A549 (cell line): ENCODE measurements around the gene ZDHHC11. TPM values are rescaled to one million over a fixed set of nuclear protein-coding genes. Genes with fewer than 3 reads are reported as not detected.
A peak's percentile ranks its signal among the peaks of the same experiment; 100 is the strongest.

Experiments used
- ATAC-seq, 2 experiments: fragments of 200-7000 bp in 1 of 2; fragments of >200 bp in 1 of 2; cut with Nextera tagmentation in 1 of 2; cut with Tn5 transposase in 1 of 2; 3 replicates each; pipeline versions ENCODE4 v1.8.0 to v1.9.1; 2018 to 2020; ENCODE audit warnings: mild to moderate bottlenecking in 1 of 2, moderate library complexity in 1 of 2
- CTCF ChIA-PET: fragments of 300-600 bp; sonication (Branson Sonifier 250); formaldehyde crosslinking; extraction: SDS; loops from one replicate; lab custom pipeline; 2021; ENCODE audit warnings: antibody characterized with exemption, inconsistent platforms; lab: Yijun Ruan, JAX
- POLR2A ChIA-PET: fragments of 350-600 bp; formaldehyde crosslinking; extraction: SDS; loops from one replicate; lab custom pipeline; 2021; ENCODE audit warnings: antibody characterized with exemption, inconsistent platforms; lab: Yijun Ruan, JAX
- DNase-seq, 2 experiments: peaks; one replicate each; pipeline versions ENCODE4 v3.0.0 to v3.0.0-alpha.2; 2011 to 2016; ENCODE audit warnings: low read depth in 1 of 2, low spot score in 1 of 2
- FAIRE-seq: peaks from 2 replicates; lab custom pipeline; 2011; peaks lifted over from hg19 to GRCh38; lab: Jason Lieb, UNC
- H3K27ac ChIP-seq, 2 experiments: fragments of >200 bp; sonication (Bioruptor Twin); formaldehyde crosslinking; 3 replicates each; pipeline ENCODE4 v1.5.1; 2016 to 2017
- H3K4me1 ChIP-seq: fragments of >200 bp; sonication (Bioruptor Twin); formaldehyde crosslinking; 3 replicates; pipeline ENCODE4 v1.6.1; 2016
- H3K4me2 ChIP-seq: fragments of >200 bp; sonication (Bioruptor Twin); formaldehyde crosslinking; 3 replicates; pipeline ENCODE4 v1.6.1; 2016
- H3K4me3 ChIP-seq: fragments of >200 bp; sonication (Bioruptor Twin); formaldehyde crosslinking; 3 replicates; pipeline ENCODE4 v1.5.1; 2016
- H3K9me3 ChIP-seq: fragments of >200 bp; sonication (Bioruptor Twin); formaldehyde crosslinking; 3 replicates; pipeline ENCODE4 v1.6.1; 2016
- CHD2 ChIP-seq: fragments of 150-350 bp; IDR thresholded peaks from 2 replicates; pipeline ENCODE4 v1.6.1; 2014; ENCODE audit warnings: low read length; ENCODE audit not compliant: partially characterized antibody
- CTCF ChIP-seq: fragments of >200 bp; sonication (Bioruptor Twin); formaldehyde crosslinking; IDR thresholded peaks from 3 replicates; pipeline ENCODE4 v1.5.1; 2016
- E2F6 ChIP-seq: IDR thresholded peaks from 2 replicates; pipeline ENCODE4 v1.6.1; 2012; ENCODE audit warnings: low read depth, borderline replicate concordance
- EHF ChIP-seq: fragments of 250-450 bp; sonication (Bioruptor Pico); IDR thresholded peaks from 2 replicates; pipeline ENCODE4 v1.5.0; 2020; ENCODE audit warnings: mild to moderate bottlenecking
- EP300 ChIP-seq, 2 experiments: fragments of >200 bp; sonication (Bioruptor Twin); formaldehyde crosslinking; IDR thresholded peaks; 2 replicates in 1 of 2; 3 replicates in 1 of 2; pipeline ENCODE4 v1.6.1; 2016 to 2017
- FOSL2 ChIP-seq, 2 experiments: fragments of 450-650 bp in 1 of 2; fragments of >200 bp in 1 of 2; sonication (Bioruptor Twin) in 1 of 2; formaldehyde crosslinking; IDR thresholded peaks; 2 replicates each; pipeline versions ENCODE4 v1.5.0 to v1.6.1; 2016 to 2020; ENCODE audit warnings: mild to moderate bottlenecking in 1 of 2, moderate library complexity in 1 of 2
- HES2 ChIP-seq: fragments of >200 bp; sonication (Bioruptor Twin); formaldehyde crosslinking; IDR thresholded peaks from 2 replicates; pipeline ENCODE4 v1.6.1; 2016
- MAZ ChIP-seq: fragments of 150-350 bp; IDR thresholded peaks from 2 replicates; pipeline ENCODE4 v1.6.1; 2014; ENCODE audit warnings: antibody characterized with exemption, low read depth, low read length, borderline replicate concordance
- NR3C1 ChIP-seq: fragments of >200 bp; sonication (Bioruptor Twin); formaldehyde crosslinking; IDR thresholded peaks from 3 replicates; pipeline ENCODE4 v1.6.1; 2017
- RAD21 ChIP-seq, 2 experiments: fragments of >200 bp in 1 of 2; sonication (Bioruptor Twin) in 1 of 2; formaldehyde crosslinking in 1 of 2; IDR thresholded peaks in 1 of 2; conservative IDR thresholded peaks in 1 of 2; 2 replicates in 1 of 2; 3 replicates in 1 of 2; pipeline ENCODE4 v1.6.1; 2012 to 2018; ENCODE audit warnings: inconsistent platforms in 1 of 2
- RNF2 ChIP-seq: fragments of 200-600 bp; sonication (generic); IDR thresholded peaks from 2 replicates; pipeline ENCODE4 v1.6.1; 2016; ENCODE audit warnings: low read depth, mild to moderate bottlenecking, antibody characterized with exemption, moderate library complexity, borderline replicate concordance
- SMC3 ChIP-seq: fragments of >200 bp; sonication (Bioruptor Twin); formaldehyde crosslinking; IDR thresholded peaks from 3 replicates; pipeline ENCODE4 v1.6.1; 2018; ENCODE audit warnings: inconsistent platforms
- TFCP2L1 ChIP-seq: fragments of 250-450 bp; sonication (Bioruptor Pico); IDR thresholded peaks from 2 replicates; pipeline ENCODE4 v1.5.0; 2021; ENCODE audit warnings: mild to moderate bottlenecking
- USF2 ChIP-seq: fragments of 450-650 bp; IDR thresholded peaks from 2 replicates; pipeline ENCODE4 v1.6.1; 2014; ENCODE audit warnings: antibody characterized with exemption
- ZC3H11A ChIP-seq: fragments of 450-650 bp; IDR thresholded peaks from 2 replicates; pipeline ENCODE4 v1.6.1; 2014; ENCODE audit warnings: antibody characterized with exemption, mild to moderate bottlenecking
- WGBS: methylation state at CpG from one replicate; pipeline ENCODE4 v1.1.6; 2017; ENCODE audit errors: missing lambda C conversion rate; 5-methylcytosine and 5-hydroxymethylcytosine counted together
- polyA plus RNA-seq, 4 experiments: library from polyadenylated mRNA; depleted of rRNA in 3 of 4; stranded (reverse); fragments of >200 nt; fragmentation: RNase III in 1 of 4; extraction: RNeasy Plus Mini Kit Qiagen cat#74134 plus additional on column Dnase treatment in 1 of 4; gene quantifications; 2 replicates in 3 of 4; 3 replicates in 1 of 4; pipeline ENCODE4 v1.2.3, GENCODE V29; 2011 to 2017

Gene ZDHHC11
- polyA plus RNA-seq, 2 of the 4 experiments (the other 2 are of a cell fraction), result 2.6 to 13.7 TPM

- TF ChIP-seq CTCF, result no peak
- TF ChIP-seq HES2, result no peak
- no peak for TF ChIP-seq USF2
- TF ChIP-seq EHF (CRISPR knock-in tag), result no peak
Observed at GRCh38 chr5:870956-871355, 20.2 kb upstream of the ZDHHC11 start (continued).

GRCh38 chr5:868428-869135 is 17.8 kb upstream of the ZDHHC11 start:
- no peak for TF ChIP-seq NR3C1
- no peak for ATAC-seq
- no peak for DNase-seq
- Histone ChIP-seq H3K4me2 (no peak overlapping the region), H3K9me3 (no peaks in the 10 kb centered on the region), H3K4me1 (no peaks in the 10 kb centered on the region), H3K27ac (no peak overlapping the region), H3K4me3 (no peak overlapping the region)
- ChIA-PET CTCF (interaction anchor here (1.3 kb wide), 2 partner anchors 35 to 199 kb away, joined by 3 read pairs; no protein-coding TSS in a partner anchor), POLR2A (no interaction called here)
- FAIRE-seq, result no peak
- 92% methylated on average over 14 of the region's 16 CpGs for WGBS

GRCh38 chr5:867300-867870 is 16.6 kb upstream of the ZDHHC11 start:
- 87% methylated on average over 6 of the region's 6 CpGs for WGBS
- Histone ChIP-seq H3K4me2 (no peak overlapping the region), H3K27ac (no peak overlapping the region), H3K4me1 (no peaks in the 10 kb centered on the region), H3K9me3 (no peaks in the 10 kb centered on the region), H3K4me3 (no peak overlapping the region)
- CTCF ChIA-PET, result no interaction called here
- POLR2A ChIA-PET, result no interaction called here
- TF ChIP-seq RNF2 (no peak), TFCP2L1 (CRISPR knock-in tag) (no peak), CHD2 (no peak), EP300 (IDR thresholded peaks at IDR 0.05) (no peak), FOSL2 (IDR thresholded peaks at IDR 0.05) (no peak), FOSL2 (CRISPR knock-in tag; IDR thresholded peaks at IDR 0.05) (no peak), SMC3 (no peak), CTCF (no peak), ZC3H11A (no peak), RAD21 (conservative IDR thresholded peaks at IDR 0.05 in 1 of 2, IDR thresholded peaks at IDR 0.05 in 1 of 2) (no peak), E2F6 (no peak), MAZ (no peak)
- ATAC-seq, result peak in 1 of 2 experiments; percentile 38; a peak in 3 of 6 replicates
- DNase-seq, result no peak
- FAIRE-seq, result no peak
